ENCODE results near the gene CA5A. TPM values are rescaled to one million over a fixed set of nuclear protein-coding genes. Genes with fewer than 3 reads are reported as not detected.

CA5A gene
- total and polyA plus RNA-seq, 9 of the 15 experiments (the other 6 are each of a cell fraction or from before 2014, with no cell fraction given) = not detected

- TF ChIP-seq CBX1 (IDR thresholded peaks at IDR 0.05; ENCODE audit: low read depth) (peak; percentile 25; the same call in 1 of the 2 replicates), SMAD3 (CRISPR knock-in tag; conservative IDR thresholded peaks at IDR 0.05) (no peak)
Measured at GRCh38 chr16:87854907-87855683, 81.2 kb downstream of the CA5A start (continued).

GRCh38 chr16:87854053-87854906, 82.0 kb downstream of the CA5A start:
- Histone ChIP-seq H3K4me1 (replicated peaks in 1 of 2; ENCODE audit: control insufficient read depth in 2 of 2, insufficient read depth in 2 of 2, low read length in 2 of 2) (peaks cover 56 to 89% of the 10 kb centered on the region in 2 experiments), H3K4me2 (ENCODE audit: insufficient read depth, low read length) (peak overlapping the region; percentile 76), H3K9ac (ENCODE audit: insufficient read depth in 1 of 2, low read depth in 2 of 2, low read length in 2 of 2) (peak overlapping the region; percentile 97 to 98), H3K4me3 (no peak overlapping the region), H3K9me3 (replicated peaks; ENCODE audit: control insufficient read depth, insufficient read depth, low read depth, low read length) (no peaks in the 10 kb centered on the region), H3K36me3 (ENCODE audit: control insufficient read depth, insufficient read depth, low read length) (peaks cover 85% of the 10 kb centered on the region; the same call in 2 of the 3 replicates), H3K27me3 (ENCODE audit: control insufficient read depth in 2 of 2, insufficient read depth in 2 of 2, low read length in 2 of 2) (no peaks in the 10 kb centered on the region), H4K20me1 (replicated peaks; ENCODE audit: control insufficient read depth, insufficient read depth, low read length) (peaks cover 40% of the 10 kb centered on the region), H3K27ac (ENCODE audit: extremely low read depth, low read depth, low read length) (peak overlapping the region; percentile 98), H2AFZ (ENCODE audit: low read depth, low read length) (no peak overlapping the region), H3K79me2 (ENCODE audit: control insufficient read depth, insufficient read depth, low read length) (peaks cover 97% of the 10 kb centered on the region), H3K9me1 (ENCODE audit: control insufficient read depth, insufficient read depth, low read length) (no peaks in the 10 kb centered on the region)
- peak; percentile 85 to 98 (median 92) for DNase-seq (ENCODE audit: extremely low read depth in 1 of 4, low spot score in 3 of 4)
- peak; percentile 77 for ATAC-seq
- intact Hi-C loops (cut with micrococcal nuclease) = loop anchor here (1.0 kb wide), 1 partner anchor 75 kb away; no protein-coding TSS in a partner anchor
- WGBS (ENCODE audit: insufficient coverage, low coverage, missing lambda C conversion rate) = 2% methylated on average over 20 of the region's 21 CpGs
- BruUV-seq (replicated peaks) = no TSS peak
- in situ Hi-C loops (cut with MboI) = no loop called here
- CTCF ChIA-PET (ENCODE audit: low intra/inter-chr PET ratio) = no interaction called here
- FAIRE-seq = peak; percentile 91
- POLR2A ChIA-PET = interaction anchor here (0.6 to 5.8 kb wide), 17 partner anchors 13 to 569 kb away, joined by 3 to 70 read pairs (median 3); partner anchors contain the start of genes BANP and SLC7A5
- no peak for TF ChIP-seq RBBP5 (IDR thresholded peaks at IDR 0.05; ENCODE audit: borderline replicate concordance, insufficient read depth, low read length, poor library complexity, severe bottlenecking)
- no peak for TF ChIP-seq ATF2 (CRISPR knock-in tag; IDR thresholded peaks at IDR 0.05)
- TF ChIP-seq JUND (IDR thresholded peaks at IDR 0.05; ENCODE audit: borderline replicate concordance, low read depth, low read length) = peak; percentile 95
- peak; percentile 88; the same call in 1 of the 3 replicates for TF ChIP-seq JUND (tag; IDR thresholded peaks at IDR 0.05; ENCODE audit: borderline replicate concordance, low read depth, low read length)
- peak; percentile 99 for TF ChIP-seq EGR1 (conservative IDR thresholded peaks at IDR 0.05)
- TF ChIP-seq ZNF785 (CRISPR knock-in tag; IDR thresholded peaks at IDR 0.05) = no peak
- TF ChIP-seq POLR3A (IDR thresholded peaks at IDR 0.05; ENCODE audit: borderline replicate concordance, extremely low read depth, insufficient read depth, insufficient read length) = no peak

Measured in K562 (cell line).